HepG2 (cell line): ENCODE data around the gene DERL2. TPM values are rescaled to one million over a fixed set of nuclear protein-coding genes. Genes with fewer than 3 reads are reported as not detected.

ENCODE experiments used
- ARID2 ChIP-seq: sonication (generic); formaldehyde crosslinking; IDR thresholded peaks from 2 replicates; pipeline ENCODE4 v1.8.1; 2022; ENCODE audit warnings: mild to moderate bottlenecking, missing genetic modification reagents, borderline replicate concordance
- GATA4 ChIP-seq: sonication (generic); IDR thresholded peaks from 2 replicates; pipeline ENCODE4 v1.6.1; 2016; ENCODE audit warnings: antibody characterized with exemption, low read depth, borderline replicate concordance
- KAT8 ChIP-seq: IDR thresholded peaks from 2 replicates; pipeline ENCODE4 v1.6.1; 2016; ENCODE audit warnings: missing genetic modification reagents, missing compliant biosample characterization
- MAFF ChIP-seq: IDR thresholded peaks from 2 replicates; pipeline ENCODE4 v1.6.1; 2011; ENCODE audit warnings: low read depth, low read length, improper control_type of control experiment
- NR1H2 ChIP-seq: sonication (generic); formaldehyde crosslinking; IDR thresholded peaks from 2 replicates; pipeline ENCODE4 v1.8.1; 2022; ENCODE audit warnings: low read depth, missing genetic modification reagents, borderline replicate concordance
- POLR2A ChIP-seq, 2 experiments: IDR thresholded peaks; 2 replicates each; pipeline ENCODE4 v1.6.1; 2011; ENCODE audit warnings: low read depth in 2 of 2, low read length in 2 of 2, mild to moderate bottlenecking in 1 of 2, moderate library complexity in 1 of 2; ENCODE audit not compliant: insufficient read depth in 1 of 2
- TAF1 ChIP-seq: sonication (generic); formaldehyde crosslinking; IDR thresholded peaks from 2 replicates; pipeline ENCODE4 v1.4.0; 2020; ENCODE audit warnings: missing genetic modification reagents
- USF2 ChIP-seq, 2 experiments: sonication (generic) in 1 of 2; formaldehyde crosslinking in 1 of 2; IDR thresholded peaks; 2 replicates each; pipeline versions ENCODE4 v1.5.1 to v1.6.1; 2011 to 2020; ENCODE audit warnings: borderline replicate concordance in 1 of 2, low read depth in 1 of 2, low read length in 1 of 2, mild to moderate bottlenecking in 1 of 2, missing genetic modification reagents in 1 of 2, moderate library complexity in 1 of 2
- ZNF20 ChIP-seq: sonication (generic); formaldehyde crosslinking; IDR thresholded peaks from 2 replicates; pipeline ENCODE4 v1.4.0; 2020; ENCODE audit warnings: mild to moderate bottlenecking, moderate library complexity, missing genetic modification reagents
- ZNF782 ChIP-seq: sonication (generic); formaldehyde crosslinking; IDR thresholded peaks from 2 replicates; pipeline ENCODE4 v1.4.0; 2020; ENCODE audit warnings: missing genetic modification reagents, mild to moderate bottlenecking, borderline replicate concordance
- ZSCAN20 ChIP-seq: sonication (generic); formaldehyde crosslinking; IDR thresholded peaks from 2 replicates; pipeline ENCODE4 v1.4.0; 2020; ENCODE audit warnings: missing genetic modification reagents, mild to moderate bottlenecking, borderline replicate concordance
- polyA plus RNA-seq, 8 experiments: library from polyadenylated mRNA; depleted of rRNA in 3 of 8; stranded (reverse) in 7 of 8; unstranded in 1 of 8; fragments of >200 nt; fragmentation: Illumina TruSeq in 4 of 8; extraction: Trizol in 4 of 8; gene quantifications; 2 replicates each; pipeline versions ENCODE4 v1.2.1 to v1.2.3, GENCODE V29; 2011 to 2016; ENCODE audit warnings: low read depth in 4 of 8, missing spikeins in 1 of 8, mixed read lengths in 1 of 8; ENCODE audit not compliant: insufficient read depth in 1 of 8
- total RNA-seq, 5 experiments: library from RNA; depleted of rRNA; stranded (reverse); fragments of >200 nt; fragmentation: Illumina TruSeq; extraction: Trizol; gene quantifications; 2 replicates each; pipeline ENCODE4 v1.2.3, GENCODE V29; 2016; ENCODE audit warnings: low read depth in 1 of 5
- TF ChIP-seq, protein P1 (sequence below): sonication (generic); formaldehyde crosslinking; IDR thresholded peaks from 2 replicates; pipeline ENCODE4 v1.4.0; 2020; ENCODE audit warnings: missing genetic modification reagents
- TF ChIP-seq, protein P2 (sequence below), 2 experiments: IDR thresholded peaks; 2 replicates each; pipeline ENCODE4 v1.6.1; 2011 to 2012; ENCODE audit warnings: low read length in 2 of 2, borderline replicate concordance in 1 of 2, low read depth in 1 of 2, mild to moderate bottlenecking in 1 of 2, moderate library complexity in 1 of 2

The DERL2 gene
- total and polyA plus RNA-seq, 2 of the 13 experiments (the other 11 are each of a cell fraction or from before 2014, with no cell fraction given): 59.3 to 65.2 TPM

GRCh38 chr17:5500589-5501391 is 14.8 kb upstream of the DERL2 start (continued):
- TF ChIP-seq USF2 (IDR thresholded peaks at IDR 0.05; ENCODE audit: low read depth, low read length) (no peak), USF2 (CRISPR knock-in tag; IDR thresholded peaks at IDR 0.05; ENCODE audit: borderline replicate concordance) (no peak), ZSCAN20 (CRISPR knock-in tag) (no peak), KAT8 (CRISPR knock-in tag) (peak; percentile 33; the same call in 1 of the 2 replicates), NR1H2 (CRISPR knock-in tag) (no peak), ARID2 (CRISPR knock-in tag) (no peak), MAFF (no peak), POLR2A (IDR thresholded peaks at IDR 0.05; ENCODE audit: insufficient read depth in 1 of 2, low read depth in 2 of 2, low read length in 2 of 2) (peak; percentile 22 to 88; a peak in 2 of 4 replicates), GATA4 (no peak), TAF1 (CRISPR knock-in tag) (0 out of 2 replicates have a peak, but pooled peaks have one; percentile 43), ZNF20 (CRISPR knock-in tag) (no peak), ZNF782 (CRISPR knock-in tag) (no peak)
- TF ChIP-seq, protein P1, sequence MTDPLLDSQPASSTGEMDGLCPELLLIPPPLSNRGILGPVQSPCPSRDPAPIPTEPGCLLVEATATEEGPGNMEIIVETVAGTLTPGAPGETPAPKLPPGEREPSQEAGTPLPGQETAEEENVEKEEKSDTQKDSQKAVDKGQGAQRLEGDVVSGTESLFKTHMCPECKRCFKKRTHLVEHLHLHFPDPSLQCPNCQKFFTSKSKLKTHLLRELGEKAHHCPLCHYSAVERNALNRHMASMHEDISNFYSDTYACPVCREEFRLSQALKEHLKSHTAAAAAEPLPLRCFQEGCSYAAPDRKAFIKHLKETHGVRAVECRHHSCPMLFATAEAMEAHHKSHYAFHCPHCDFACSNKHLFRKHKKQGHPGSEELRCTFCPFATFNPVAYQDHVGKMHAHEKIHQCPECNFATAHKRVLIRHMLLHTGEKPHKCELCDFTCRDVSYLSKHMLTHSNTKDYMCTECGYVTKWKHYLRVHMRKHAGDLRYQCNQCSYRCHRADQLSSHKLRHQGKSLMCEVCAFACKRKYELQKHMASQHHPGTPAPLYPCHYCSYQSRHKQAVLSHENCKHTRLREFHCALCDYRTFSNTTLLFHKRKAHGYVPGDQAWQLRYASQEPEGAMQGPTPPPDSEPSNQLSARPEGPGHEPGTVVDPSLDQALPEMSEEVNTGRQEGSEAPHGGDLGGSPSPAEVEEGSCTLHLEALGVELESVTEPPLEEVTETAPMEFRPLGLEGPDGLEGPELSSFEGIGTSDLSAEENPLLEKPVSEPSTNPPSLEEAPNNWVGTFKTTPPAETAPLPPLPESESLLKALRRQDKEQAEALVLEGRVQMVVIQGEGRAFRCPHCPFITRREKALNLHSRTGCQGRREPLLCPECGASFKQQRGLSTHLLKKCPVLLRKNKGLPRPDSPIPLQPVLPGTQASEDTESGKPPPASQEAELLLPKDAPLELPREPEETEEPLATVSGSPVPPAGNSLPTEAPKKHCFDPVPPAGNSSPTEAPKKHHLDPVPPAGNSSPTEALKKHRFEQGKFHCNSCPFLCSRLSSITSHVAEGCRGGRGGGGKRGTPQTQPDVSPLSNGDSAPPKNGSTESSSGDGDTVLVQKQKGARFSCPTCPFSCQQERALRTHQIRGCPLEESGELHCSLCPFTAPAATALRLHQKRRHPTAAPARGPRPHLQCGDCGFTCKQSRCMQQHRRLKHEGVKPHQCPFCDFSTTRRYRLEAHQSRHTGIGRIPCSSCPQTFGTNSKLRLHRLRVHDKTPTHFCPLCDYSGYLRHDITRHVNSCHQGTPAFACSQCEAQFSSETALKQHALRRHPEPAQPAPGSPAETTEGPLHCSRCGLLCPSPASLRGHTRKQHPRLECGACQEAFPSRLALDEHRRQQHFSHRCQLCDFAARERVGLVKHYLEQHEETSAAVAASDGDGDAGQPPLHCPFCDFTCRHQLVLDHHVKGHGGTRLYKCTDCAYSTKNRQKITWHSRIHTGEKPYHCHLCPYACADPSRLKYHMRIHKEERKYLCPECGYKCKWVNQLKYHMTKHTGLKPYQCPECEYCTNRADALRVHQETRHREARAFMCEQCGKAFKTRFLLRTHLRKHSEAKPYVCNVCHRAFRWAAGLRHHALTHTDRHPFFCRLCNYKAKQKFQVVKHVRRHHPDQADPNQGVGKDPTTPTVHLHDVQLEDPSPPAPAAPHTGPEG: no peak
- TF ChIP-seq, protein P2, sequence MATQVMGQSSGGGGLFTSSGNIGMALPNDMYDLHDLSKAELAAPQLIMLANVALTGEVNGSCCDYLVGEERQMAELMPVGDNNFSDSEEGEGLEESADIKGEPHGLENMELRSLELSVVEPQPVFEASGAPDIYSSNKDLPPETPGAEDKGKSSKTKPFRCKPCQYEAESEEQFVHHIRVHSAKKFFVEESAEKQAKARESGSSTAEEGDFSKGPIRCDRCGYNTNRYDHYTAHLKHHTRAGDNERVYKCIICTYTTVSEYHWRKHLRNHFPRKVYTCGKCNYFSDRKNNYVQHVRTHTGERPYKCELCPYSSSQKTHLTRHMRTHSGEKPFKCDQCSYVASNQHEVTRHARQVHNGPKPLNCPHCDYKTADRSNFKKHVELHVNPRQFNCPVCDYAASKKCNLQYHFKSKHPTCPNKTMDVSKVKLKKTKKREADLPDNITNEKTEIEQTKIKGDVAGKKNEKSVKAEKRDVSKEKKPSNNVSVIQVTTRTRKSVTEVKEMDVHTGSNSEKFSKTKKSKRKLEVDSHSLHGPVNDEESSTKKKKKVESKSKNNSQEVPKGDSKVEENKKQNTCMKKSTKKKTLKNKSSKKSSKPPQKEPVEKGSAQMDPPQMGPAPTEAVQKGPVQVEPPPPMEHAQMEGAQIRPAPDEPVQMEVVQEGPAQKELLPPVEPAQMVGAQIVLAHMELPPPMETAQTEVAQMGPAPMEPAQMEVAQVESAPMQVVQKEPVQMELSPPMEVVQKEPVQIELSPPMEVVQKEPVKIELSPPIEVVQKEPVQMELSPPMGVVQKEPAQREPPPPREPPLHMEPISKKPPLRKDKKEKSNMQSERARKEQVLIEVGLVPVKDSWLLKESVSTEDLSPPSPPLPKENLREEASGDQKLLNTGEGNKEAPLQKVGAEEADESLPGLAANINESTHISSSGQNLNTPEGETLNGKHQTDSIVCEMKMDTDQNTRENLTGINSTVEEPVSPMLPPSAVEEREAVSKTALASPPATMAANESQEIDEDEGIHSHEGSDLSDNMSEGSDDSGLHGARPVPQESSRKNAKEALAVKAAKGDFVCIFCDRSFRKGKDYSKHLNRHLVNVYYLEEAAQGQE (IDR thresholded peaks at IDR 0.05; ENCODE audit: borderline replicate concordance in 1 of 2, low read depth in 1 of 2, low read length in 2 of 2): peak in 1 of 2 experiments; percentile 28; a peak in 1 of 4 replicates
